GM13976 (cell line): ENCODE results near the gene GALNT13.

ENCODE experiments used
- DNase-seq: peaks from one replicate; pipeline ENCODE4 v3.0.0; 2012; ENCODE audit warnings: low spot score
- in situ Hi-C: fragments of 300-500 bp; cut with MboI; formaldehyde crosslinking; loops from one replicate; pipeline ENCODE4 v1.12.0; 2022; ENCODE audit warnings: low sequenced_read_pairs, mixed read lengths, inconsistent platforms; ENCODE audit not compliant: unreplicated experiment
- TF ChIP-seq, protein P1 (sequence below): IDR thresholded peaks from 2 replicates; pipeline ENCODE4 v1.5.1; 2012; ENCODE audit warnings: borderline replicate concordance, mild to moderate bottlenecking; ENCODE audit not compliant: insufficient read depth; ENCODE audit errors: extremely low read depth, missing control alignments, control extremely low read depth

The GALNT13 gene

GRCh38 chr2:154374416-154374815 lies 502.7 kb downstream of the GALNT13 start:
- TF ChIP-seq, protein P1, sequence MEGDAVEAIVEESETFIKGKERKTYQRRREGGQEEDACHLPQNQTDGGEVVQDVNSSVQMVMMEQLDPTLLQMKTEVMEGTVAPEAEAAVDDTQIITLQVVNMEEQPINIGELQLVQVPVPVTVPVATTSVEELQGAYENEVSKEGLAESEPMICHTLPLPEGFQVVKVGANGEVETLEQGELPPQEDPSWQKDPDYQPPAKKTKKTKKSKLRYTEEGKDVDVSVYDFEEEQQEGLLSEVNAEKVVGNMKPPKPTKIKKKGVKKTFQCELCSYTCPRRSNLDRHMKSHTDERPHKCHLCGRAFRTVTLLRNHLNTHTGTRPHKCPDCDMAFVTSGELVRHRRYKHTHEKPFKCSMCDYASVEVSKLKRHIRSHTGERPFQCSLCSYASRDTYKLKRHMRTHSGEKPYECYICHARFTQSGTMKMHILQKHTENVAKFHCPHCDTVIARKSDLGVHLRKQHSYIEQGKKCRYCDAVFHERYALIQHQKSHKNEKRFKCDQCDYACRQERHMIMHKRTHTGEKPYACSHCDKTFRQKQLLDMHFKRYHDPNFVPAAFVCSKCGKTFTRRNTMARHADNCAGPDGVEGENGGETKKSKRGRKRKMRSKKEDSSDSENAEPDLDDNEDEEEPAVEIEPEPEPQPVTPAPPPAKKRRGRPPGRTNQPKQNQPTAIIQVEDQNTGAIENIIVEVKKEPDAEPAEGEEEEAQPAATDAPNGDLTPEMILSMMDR = no peak
- no peak for DNase-seq
- in situ Hi-C loops = no loop called here

GRCh38 chr2:154375579-154375931 lies 503.8 kb downstream of the GALNT13 start:
- in situ Hi-C loops = no loop called here
- TF ChIP-seq, protein P1 = no peak
- DNase-seq = no peak

GRCh38 chr2:154381931-154382794 lies 510.4 kb downstream of the GALNT13 start:
- DNase-seq = no peak
- in situ Hi-C loops = no loop called here
- TF ChIP-seq, protein P1 = no peak

DNA sequence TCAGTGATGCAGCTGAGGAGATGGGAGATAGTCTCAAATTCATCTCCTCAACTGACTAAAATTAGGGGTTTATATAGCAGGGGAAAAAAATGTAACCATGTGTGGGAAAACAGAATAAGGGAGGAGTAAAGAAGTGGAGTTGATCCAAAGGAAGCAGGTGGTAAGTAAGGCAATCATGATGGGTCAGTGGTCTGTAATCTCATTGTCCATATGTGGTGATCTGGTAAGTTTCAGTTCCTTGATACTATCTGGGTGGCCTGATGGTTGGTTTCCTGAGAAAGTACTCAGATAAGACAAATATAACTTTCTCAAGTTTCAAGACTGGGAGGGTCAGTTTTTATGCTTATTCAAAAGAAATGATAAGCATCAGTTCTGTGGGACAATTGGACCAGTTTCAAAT lies 514.5 kb downstream of the GALNT13 start:
- DNase-seq = no peak
- in situ Hi-C loops = no loop called here
- TF ChIP-seq, protein P1 = no peak

GRCh38 chr2:154391051-154391450 lies 519.3 kb downstream of the GALNT13 start:
- TF ChIP-seq, protein P1 = no peak
- no peak for DNase-seq
- in situ Hi-C loops = no loop called here

DNA sequence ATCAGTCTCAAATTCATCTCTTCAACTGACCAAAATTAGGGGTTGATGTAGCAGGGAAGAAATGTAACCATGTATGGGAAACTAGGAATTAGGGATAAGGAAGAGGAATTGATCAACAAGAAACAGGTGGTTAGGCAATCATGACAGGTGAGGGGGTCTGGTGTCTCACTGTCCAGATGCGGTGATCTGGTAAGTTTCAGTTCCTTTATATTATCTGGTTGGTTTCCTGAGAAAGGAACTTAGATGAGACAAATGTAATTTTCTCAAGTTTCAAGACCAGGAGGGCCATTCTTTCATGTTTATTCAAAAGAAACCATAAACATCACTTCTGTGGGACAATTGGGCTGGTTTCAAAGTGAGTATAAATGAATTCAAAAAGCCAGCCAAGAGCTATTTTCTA lies 520.5 kb downstream of the GALNT13 start:
- no peak for DNase-seq
- in situ Hi-C loops = no loop called here
- TF ChIP-seq, protein P1 = no peak
